HFFc6 (cell line): ENCODE measurements around the gene FRYL. TPM values are rescaled to one million over a fixed set of nuclear protein-coding genes. Genes with fewer than 3 reads are reported as not detected.

Source experiments
- DNase-seq: peaks from one replicate; pipeline ENCODE4 v3.0.0-alpha.2; 2018
- H3K27ac Mint-ChIP-seq: 2 replicates; pipeline ENCODE4 v1.8.0; 2020; ENCODE audit warnings: mild to moderate bottlenecking, mixed read lengths
- H3K27me3 Mint-ChIP-seq: 2 replicates; pipeline ENCODE4 v1.8.0; 2021; ENCODE audit warnings: mild to moderate bottlenecking, moderate library complexity, mixed read lengths; ENCODE audit not compliant: insufficient read depth
- H3K36me3 Mint-ChIP-seq: 2 replicates; pipeline ENCODE4 v1.8.0; 2021; ENCODE audit warnings: low read depth, mixed read lengths
- H3K4me1 Mint-ChIP-seq: 2 replicates; pipeline ENCODE4 v1.8.0; 2020; ENCODE audit warnings: low read depth, mixed read lengths
- H3K4me3 Mint-ChIP-seq: 2 replicates; pipeline ENCODE4 v1.8.0; 2020; ENCODE audit warnings: mild to moderate bottlenecking, moderate library complexity, mixed read lengths
- H3K9me3 Mint-ChIP-seq: 2 replicates; pipeline ENCODE4 v1.8.0; 2020; ENCODE audit warnings: mild to moderate bottlenecking, mixed read lengths
- CTCF ChIP-seq: fragments of 200-600 bp; sonication (generic); IDR thresholded peaks from 2 replicates; pipeline ENCODE4 v1.5.0; 2021; ENCODE audit warnings: antibody characterized with exemption, mild to moderate bottlenecking
- total RNA-seq, 6 experiments: library from RNA; stranded (reverse); fragmentation: NEBNext Ultra II Directional; extraction: Animal tissue kit (Norgen Biotek cat#: 25700); gene quantifications; 2 replicates in 1 of 6; 3 replicates in 5 of 6; pipeline ENCODE4 v1.2.3, GENCODE V29; 2021

The FRYL gene
- total RNA-seq, 6 experiments from 2014 or later: 29.0 to 32.8 (median 30.4) TPM

- Mint-ChIP-seq H3K27me3 (peaks cover 6% of the 10 kb centered on the region; the same call in 1 of the 2 replicates), H3K4me3 (no peak overlapping the region), H3K4me1 (peaks cover 13% of the 10 kb centered on the region), H3K9me3 (no peaks in the 10 kb centered on the region), H3K27ac (no peak overlapping the region), H3K36me3 (no peaks in the 10 kb centered on the region)
- no peak for DNase-seq
- no peak for TF ChIP-seq CTCF
Observed at GRCh38 chr4:48472794-48473193, 307.3 kb downstream of the FRYL start.

GRCh38 chr4:48470570-48470969 lies 309.5 kb downstream of the FRYL start:
- Mint-ChIP-seq H3K4me3 (no peak overlapping the region), H3K9me3 (no peaks in the 10 kb centered on the region), H3K27ac (no peak overlapping the region), H3K36me3 (no peaks in the 10 kb centered on the region), H3K27me3 (peaks cover 4% of the 10 kb centered on the region; the same call in 1 of the 2 replicates), H3K4me1 (peaks cover 17% of the 10 kb centered on the region)
- no peak for DNase-seq
- no peak for TF ChIP-seq CTCF

- no peaks in the 10 kb centered on the region for H3K36me3 Mint-ChIP-seq
- no peak for DNase-seq
- no peak for TF ChIP-seq CTCF
- no peak overlapping the region for H3K27ac Mint-ChIP-seq
- no peak overlapping the region for H3K4me3 Mint-ChIP-seq
- no peaks in the 10 kb centered on the region for H3K9me3 Mint-ChIP-seq
- H3K27me3 Mint-ChIP-seq: peaks cover 4% of the 10 kb centered on the region; the same call in 1 of the 2 replicates
- peaks cover 17% of the 10 kb centered on the region for H3K4me1 Mint-ChIP-seq
Observed at GRCh38 chr4:48470137-48470536, 309.9 kb downstream of the FRYL start.

- H3K9me3 Mint-ChIP-seq: no peaks in the 10 kb centered on the region
- H3K4me1 Mint-ChIP-seq: peaks cover 17% of the 10 kb centered on the region
- no peak overlapping the region; the same call in 1 of the 2 replicates for H3K4me3 Mint-ChIP-seq
- no peaks in the 10 kb centered on the region; the same call in 1 of the 2 replicates for H3K36me3 Mint-ChIP-seq
- TF ChIP-seq CTCF: no peak
- no peak overlapping the region for H3K27ac Mint-ChIP-seq
- peaks cover 8% of the 10 kb centered on the region for H3K27me3 Mint-ChIP-seq
- DNase-seq: no peak
Observed at GRCh38 chr4:48467891-48468290, 312.2 kb downstream of the FRYL start.

- H3K27ac Mint-ChIP-seq: no peak overlapping the region
- H3K36me3 Mint-ChIP-seq: no peaks in the 10 kb centered on the region; the same call in 1 of the 2 replicates
- TF ChIP-seq CTCF: no peak
- H3K4me3 Mint-ChIP-seq: no peak overlapping the region; the same call in 1 of the 2 replicates
- H3K4me1 Mint-ChIP-seq: peaks cover 17% of the 10 kb centered on the region
- H3K27me3 Mint-ChIP-seq: peaks cover 8% of the 10 kb centered on the region
- no peak for DNase-seq
- no peaks in the 10 kb centered on the region for H3K9me3 Mint-ChIP-seq
Observed at GRCh38 chr4:48467442-48467841, 312.6 kb downstream of the FRYL start.

GRCh38 chr4:48462363-48462762 lies 317.7 kb downstream of the FRYL start:
- Mint-ChIP-seq H3K27ac (no peak overlapping the region), H3K4me1 (0 out of 2 replicates have a peak, but pooled peaks cover under 1% of the 10 kb centered on the region), H3K9me3 (no peaks in the 10 kb centered on the region)

More at GRCh38 chr4:48462363-48462762, 317.7 kb downstream of the FRYL start:
- no peak for TF ChIP-seq CTCF
- no peaks in the 10 kb centered on the region; the same call in 1 of the 2 replicates for H3K36me3 Mint-ChIP-seq
- DNase-seq: no peak
- peaks cover 26% of the 10 kb centered on the region for H3K27me3 Mint-ChIP-seq
- H3K4me3 Mint-ChIP-seq: no peak overlapping the region
